ENCODE data around the gene SGPL1.

SGPL1 gene

GRCh38 chr10:70887804-70888800 is 72.4 kb downstream of the SGPL1 start, which contains the start of gene PCBD1:
PCBD1 (minus strand) TSS chr10:70888565; CDS start chr10:70888533, 32 bp downstream.
- TF ChIP-seq, protein P1, sequence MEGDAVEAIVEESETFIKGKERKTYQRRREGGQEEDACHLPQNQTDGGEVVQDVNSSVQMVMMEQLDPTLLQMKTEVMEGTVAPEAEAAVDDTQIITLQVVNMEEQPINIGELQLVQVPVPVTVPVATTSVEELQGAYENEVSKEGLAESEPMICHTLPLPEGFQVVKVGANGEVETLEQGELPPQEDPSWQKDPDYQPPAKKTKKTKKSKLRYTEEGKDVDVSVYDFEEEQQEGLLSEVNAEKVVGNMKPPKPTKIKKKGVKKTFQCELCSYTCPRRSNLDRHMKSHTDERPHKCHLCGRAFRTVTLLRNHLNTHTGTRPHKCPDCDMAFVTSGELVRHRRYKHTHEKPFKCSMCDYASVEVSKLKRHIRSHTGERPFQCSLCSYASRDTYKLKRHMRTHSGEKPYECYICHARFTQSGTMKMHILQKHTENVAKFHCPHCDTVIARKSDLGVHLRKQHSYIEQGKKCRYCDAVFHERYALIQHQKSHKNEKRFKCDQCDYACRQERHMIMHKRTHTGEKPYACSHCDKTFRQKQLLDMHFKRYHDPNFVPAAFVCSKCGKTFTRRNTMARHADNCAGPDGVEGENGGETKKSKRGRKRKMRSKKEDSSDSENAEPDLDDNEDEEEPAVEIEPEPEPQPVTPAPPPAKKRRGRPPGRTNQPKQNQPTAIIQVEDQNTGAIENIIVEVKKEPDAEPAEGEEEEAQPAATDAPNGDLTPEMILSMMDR (conservative IDR thresholded peaks at IDR 0.05): no peak

DNA sequence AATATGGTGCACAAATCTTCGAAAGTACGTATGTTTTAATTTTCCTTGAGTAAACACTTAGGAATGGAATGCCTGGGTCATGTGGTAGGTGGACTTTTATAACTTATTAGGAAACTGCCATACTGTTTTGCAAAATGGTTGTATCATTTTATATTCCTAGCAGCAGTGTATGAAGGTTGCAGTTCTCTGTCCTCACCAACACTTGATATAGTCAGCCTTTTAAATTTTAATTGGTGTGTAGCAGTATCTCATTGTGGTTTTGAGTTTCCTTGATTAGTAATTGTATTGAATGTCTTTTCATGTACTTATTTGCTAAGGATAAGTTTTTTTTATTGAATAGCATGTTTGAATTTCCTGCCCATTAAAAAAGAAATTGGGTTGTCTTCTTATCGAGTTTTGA is 73.5 kb downstream of the SGPL1 start:
- H3K27ac ChIP-seq: peak overlapping the region; percentile 96
- TF ChIP-seq, protein P1 (conservative IDR thresholded peaks at IDR 0.05): no peak

More at GRCh38 chr10:70887804-70888800, 72.4 kb downstream of the SGPL1 start, which contains the start of gene PCBD1:
- H3K27ac ChIP-seq: peak within 1 kb of the TSS; percentile 96

- no peak overlapping the region for H3K27ac ChIP-seq
- TF ChIP-seq, protein P1 (conservative IDR thresholded peaks at IDR 0.05): no peak
Measured at GRCh38 chr10:70890917-70891431, 75.2 kb downstream of the SGPL1 start.

- no peak overlapping the region for H3K27ac ChIP-seq
- TF ChIP-seq, protein P1 (conservative IDR thresholded peaks at IDR 0.05): no peak
Measured at GRCh38 chr10:70891627-70892026, 75.9 kb downstream of the SGPL1 start.

GRCh38 chr10:70892631-70893030 is 76.9 kb downstream of the SGPL1 start:
- TF ChIP-seq, protein P1 (conservative IDR thresholded peaks at IDR 0.05): no peak
- no peak overlapping the region for H3K27ac ChIP-seq

- H3K27ac ChIP-seq: no peak overlapping the region
- TF ChIP-seq, protein P1 (conservative IDR thresholded peaks at IDR 0.05): no peak
Measured at GRCh38 chr10:70893227-70894006, 77.7 kb downstream of the SGPL1 start.

DNA sequence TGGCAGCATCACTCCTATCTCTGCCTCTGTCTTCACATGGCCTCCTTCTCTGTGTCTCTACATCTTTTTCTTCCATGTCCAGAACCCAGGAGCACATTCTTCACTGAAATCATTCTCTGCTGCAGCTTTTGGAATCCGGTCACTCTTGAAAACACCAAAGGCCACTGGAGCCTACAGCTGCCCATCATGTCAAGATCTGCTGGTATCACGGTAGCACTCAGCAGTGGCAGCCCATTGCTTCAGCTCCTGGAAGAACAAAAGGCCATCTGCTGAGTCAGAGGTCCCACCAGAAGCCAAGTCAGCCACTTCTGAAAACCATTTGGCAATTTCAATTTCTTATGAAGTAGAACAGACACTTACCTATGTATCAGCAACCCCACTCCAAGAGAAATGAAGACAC is 78.7 kb downstream of the SGPL1 start:
- H3K27ac ChIP-seq: no peak overlapping the region
- TF ChIP-seq, protein P1 (conservative IDR thresholded peaks at IDR 0.05): no peak
